WTC11 (cell line): ENCODE measurements around the gene RETREG2. TPM values are rescaled to one million over a fixed set of nuclear protein-coding genes. Genes with fewer than 3 reads are reported as not detected.
A peak's percentile ranks its signal among the peaks of the same experiment; 100 is the strongest.

Experiments used
- ATAC-seq: fragments of 200-7000 bp; cut with Tn5 transposase; 2 replicates; pipeline ENCODE4 v1.10.0; 2021; ENCODE audit warnings: mild to moderate bottlenecking, moderate library complexity
- CTCF ChIA-PET: fragments of 300-600 bp; sonication (Branson Sonifier 250); formaldehyde crosslinking; loops from one replicate; lab custom pipeline; 2021; ENCODE audit warnings: antibody characterized with exemption; lab: Charles Lee
- POLR2A ChIA-PET: fragments of 350-600 bp; sonication (Branson Sonifier 250); formaldehyde crosslinking; loops from one replicate; lab custom pipeline; 2021; ENCODE audit warnings: antibody characterized with exemption; lab: Charles Lee
- DNase-seq: peaks from one replicate; pipeline ENCODE4 v3.0.0; 2021; ENCODE audit warnings: low spot score
- H3K27ac Mint-ChIP-seq: 2 replicates; pipeline ENCODE4 v1.8.0; 2021; ENCODE audit warnings: mixed read lengths
- H3K27me3 Mint-ChIP-seq: 2 replicates; pipeline ENCODE4 v1.8.0; 2021; ENCODE audit warnings: low read depth, mild to moderate bottlenecking, moderate library complexity, mixed read lengths
- H3K36me3 Mint-ChIP-seq: 2 replicates; pipeline ENCODE4 v1.8.0; 2021; ENCODE audit warnings: mixed read lengths
- H3K4me1 Mint-ChIP-seq: 2 replicates; pipeline ENCODE4 v1.8.0; 2022; ENCODE audit warnings: mixed read lengths
- H3K4me3 Mint-ChIP-seq: 2 replicates; pipeline ENCODE4 v1.8.0; 2021; ENCODE audit warnings: mild to moderate bottlenecking, moderate library complexity, mixed read lengths
- H3K9me3 Mint-ChIP-seq: 2 replicates; pipeline ENCODE4 v1.8.0; 2021; ENCODE audit warnings: mixed read lengths
- AR ChIP-seq: fragments of 250-450 bp; sonication (Bioruptor Pico); IDR thresholded peaks from 2 replicates; pipeline ENCODE4 v1.9.0; 2021; ENCODE audit warnings: mild to moderate bottlenecking
- ATF3 ChIP-seq: sonication (generic); formaldehyde crosslinking; conservative IDR thresholded peaks from 2 replicates; pipeline ENCODE4 v1.8.1; 2022; ENCODE audit warnings: mild to moderate bottlenecking, missing genetic modification reagents
- E2F1 ChIP-seq: sonication (generic); formaldehyde crosslinking; IDR thresholded peaks from 2 replicates; pipeline ENCODE4 v1.8.0; 2022; ENCODE audit warnings: mild to moderate bottlenecking, missing genetic modification reagents
- EMX1 ChIP-seq: fragments of 250-450 bp; sonication (Bioruptor Pico); IDR thresholded peaks from 2 replicates; pipeline ENCODE4 v1.8.0; 2021; ENCODE audit warnings: mild to moderate bottlenecking
- ETV6 ChIP-seq: sonication (generic); formaldehyde crosslinking; IDR thresholded peaks from 2 replicates; pipeline ENCODE4 v1.8.1; 2022; ENCODE audit warnings: mild to moderate bottlenecking, missing genetic modification reagents
- FOXK1 ChIP-seq: sonication (generic); formaldehyde crosslinking; IDR thresholded peaks from 2 replicates; pipeline ENCODE4 v1.8.0; 2022; ENCODE audit warnings: mild to moderate bottlenecking, moderate library complexity, missing genetic modification reagents
- HMGXB4 ChIP-seq: sonication (generic); formaldehyde crosslinking; IDR thresholded peaks from 2 replicates; pipeline ENCODE4 v1.8.1; 2023; ENCODE audit warnings: mild to moderate bottlenecking, moderate library complexity, missing genetic modification reagents
- MLX ChIP-seq: sonication (generic); formaldehyde crosslinking; IDR thresholded peaks from 2 replicates; pipeline ENCODE4 v1.8.1; 2023; ENCODE audit warnings: mild to moderate bottlenecking, missing genetic modification reagents, moderate library complexity
- NR3C1 ChIP-seq: sonication (generic); formaldehyde crosslinking; conservative IDR thresholded peaks from 2 replicates; pipeline ENCODE4 v1.8.1; 2023; ENCODE audit warnings: low read depth, mild to moderate bottlenecking, missing genetic modification reagents
- PREB ChIP-seq: sonication (generic); formaldehyde crosslinking; IDR thresholded peaks from 2 replicates; pipeline ENCODE4 v1.8.1; 2022; ENCODE audit warnings: mild to moderate bottlenecking, missing genetic modification reagents, moderate library complexity, borderline replicate concordance
- RELA ChIP-seq: sonication (generic); formaldehyde crosslinking; IDR thresholded peaks from 2 replicates; pipeline ENCODE4 v1.8.1; 2022; ENCODE audit warnings: missing genetic modification reagents, mild to moderate bottlenecking, borderline replicate concordance
- SMAD3 ChIP-seq: sonication (generic); formaldehyde crosslinking; IDR thresholded peaks from 2 replicates; pipeline ENCODE4 v1.8.0; 2022; ENCODE audit warnings: missing genetic modification reagents, mild to moderate bottlenecking, borderline replicate concordance
- SMAD4 ChIP-seq: sonication (generic); formaldehyde crosslinking; IDR thresholded peaks from 2 replicates; pipeline ENCODE4 v1.8.0; 2022; ENCODE audit warnings: mild to moderate bottlenecking, missing genetic modification reagents
- SP1 ChIP-seq: sonication (generic); formaldehyde crosslinking; conservative IDR thresholded peaks from 2 replicates; pipeline ENCODE4 v1.8.1; 2022; ENCODE audit warnings: missing genetic modification reagents
- TEAD1 ChIP-seq: sonication (generic); formaldehyde crosslinking; IDR thresholded peaks from 2 replicates; pipeline ENCODE4 v1.8.0; 2022; ENCODE audit warnings: mild to moderate bottlenecking, missing genetic modification reagents
- TP53 ChIP-seq: sonication (generic); formaldehyde crosslinking; IDR thresholded peaks from 2 replicates; pipeline ENCODE4 v1.8.1; 2023; ENCODE audit warnings: mild to moderate bottlenecking, missing genetic modification reagents
- USF2 ChIP-seq: sonication (generic); formaldehyde crosslinking; IDR thresholded peaks from 2 replicates; pipeline ENCODE4 v1.8.1; 2023; ENCODE audit warnings: mild to moderate bottlenecking, missing genetic modification reagents, moderate library complexity
- ZNF232 ChIP-seq: sonication (generic); formaldehyde crosslinking; IDR thresholded peaks from 2 replicates; pipeline ENCODE4 v1.8.0; 2022; ENCODE audit warnings: mild to moderate bottlenecking, missing genetic modification reagents
- ZNF423 ChIP-seq: fragments of 250-450 bp; sonication (Bioruptor Pico); IDR thresholded peaks from 2 replicates; pipeline ENCODE4 v2.1.2; 2022; ENCODE audit warnings: mild to moderate bottlenecking, moderate library complexity
- ZNF425 ChIP-seq: fragments of 250-450 bp; sonication (Bioruptor Pico); conservative IDR thresholded peaks from 2 replicates; pipeline ENCODE4 v1.9.0; 2021; ENCODE audit warnings: mild to moderate bottlenecking
- ZNF512 ChIP-seq: sonication (generic); formaldehyde crosslinking; IDR thresholded peaks from 2 replicates; pipeline ENCODE4 v1.8.1; 2022; ENCODE audit warnings: missing genetic modification reagents, borderline replicate concordance
- ZNF671 ChIP-seq: fragments of 250-450 bp; sonication (Bioruptor Pico); IDR thresholded peaks from 2 replicates; pipeline ENCODE4 v1.8.0; 2021; ENCODE audit warnings: mild to moderate bottlenecking
- total RNA-seq: library from RNA; stranded (reverse); gene quantifications from 3 replicates; pipeline ENCODE4 v1.2.3, GENCODE V29; 2021

RETREG2 gene
- total RNA-seq, 1 experiment from 2014 or later, result 60.2 TPM

- CTCF ChIA-PET, result interaction anchor here (1.0 kb wide), 1 partner anchor 10 kb away, joined by 4 read pairs; no protein-coding TSS in a partner anchor
- Mint-ChIP-seq H3K36me3 (peaks cover 8% of the 10 kb centered on the region), H3K4me1 (peaks cover 17% of the 10 kb centered on the region), H3K4me3 (peak overlapping the region; percentile 79), H3K9me3 (no peaks in the 10 kb centered on the region), H3K27ac (no peak overlapping the region), H3K27me3 (peaks cover 19% of the 10 kb centered on the region)
- POLR2A ChIA-PET, result no interaction called here
- no peak for ATAC-seq
- TF ChIP-seq E2F1 (no peak), USF2 (CRISPR knock-in tag) (no peak), NR3C1 (CRISPR knock-in tag) (no peak), TP53 (CRISPR knock-in tag) (no peak), SMAD3 (no peak), RELA (CRISPR knock-in tag) (no peak), ZNF512 (CRISPR knock-in tag) (no peak), TEAD1 (no peak), ZNF232 (no peak), ZNF671 (CRISPR knock-in tag) (no peak), ETV6 (CRISPR knock-in tag) (no peak), FOXK1 (CRISPR knock-in tag) (no peak), ZNF423 (CRISPR knock-in tag) (no peak), PREB (no peak), HMGXB4 (CRISPR knock-in tag) (no peak), SP1 (CRISPR knock-in tag) (no peak), MLX (CRISPR knock-in tag) (no peak), ATF3 (CRISPR knock-in tag) (no peak)
- DNase-seq, result no peak
These were observed 17.0 kb upstream of the RETREG2 start for GRCh38 chr2:219161097-219161496.

GRCh38 chr2:219163156-219163555, 14.9 kb upstream of the RETREG2 start:
- Mint-ChIP-seq H3K9me3 (no peaks in the 10 kb centered on the region), H3K4me1 (peaks cover 10% of the 10 kb centered on the region), H3K27me3 (peaks cover 19% of the 10 kb centered on the region), H3K27ac (no peak overlapping the region), H3K36me3 (no peaks in the 10 kb centered on the region), H3K4me3 (no peak overlapping the region)
- no peak for DNase-seq
- ChIA-PET POLR2A (no interaction called here), CTCF (interaction anchor here (0.9 kb wide), 1 partner anchor 9 kb away, joined by 3 read pairs; no protein-coding TSS in a partner anchor)
- ATAC-seq, result no peak
- no peak for TF ChIP-seq ZNF425
- no peak for TF ChIP-seq SMAD4 (CRISPR knock-in tag)
- TF ChIP-seq AR (CRISPR knock-in tag), result no peak
- no peak for TF ChIP-seq EMX1 (CRISPR knock-in tag)
